Activated CD8-positive, alpha-beta memory T cell treated with anti-CD3 and anti-CD28 coated beads, Interleukin-2, amount 50 U/mL, for 48 hours (primary cell): ENCODE measurements around the gene L3HYPDH.

Experiments
- DNase-seq: peaks from one replicate; pipeline ENCODE4 v3.0.0-alpha.2; 2020

L3HYPDH gene

GRCh38 chr14:59424341-59425071 lies 59.7 kb downstream of the L3HYPDH start:
- DNase-seq: no peak
